Measurements from ENCODE around the gene CEP104.
A peak's percentile ranks its signal among the peaks of the same experiment; 100 is the strongest.

CEP104 gene

GRCh38 chr1:3856923-3857790, at the start of gene CEP104, which contains the start of gene DFFB:
Gene CEP104, minus strand, starts transcription at chr1:3857211. Its CDS starts 4,804 bp downstream, at chr1:3852407.
Gene DFFB, plus strand, starts transcription at chr1:3857476. Its CDS starts 128 bp downstream, at chr1:3857604.
- peak; percentile 93 for DNase-seq

- no peak for DNase-seq
Measured at GRCh38 chr1:3906672-3907020, 49.6 kb upstream of the CEP104 start.

GRCh38 chr1:3905953-3906671, 49.1 kb upstream of the CEP104 start:
- DNase-seq = no peak

- DNase-seq = no peak
Measured at GRCh38 chr1:3905266-3905952, 48.4 kb upstream of the CEP104 start.

- DNase-seq = no peak
Measured at GRCh38 chr1:3904843-3905185, 47.8 kb upstream of the CEP104 start.

GRCh38 chr1:3904006-3904842, 47.2 kb upstream of the CEP104 start:
- no peak for DNase-seq

- no peak for DNase-seq
Measured at GRCh38 chr1:3903141-3904005, 46.4 kb upstream of the CEP104 start.

- DNase-seq = no peak
Measured at GRCh38 chr1:3902571-3903091, 45.6 kb upstream of the CEP104 start.

GRCh38 chr1:3902111-3902511, 45.1 kb upstream of the CEP104 start:
- DNase-seq = no peak

GRCh38 chr1:3900969-3901529, 44.0 kb upstream of the CEP104 start:
- peak; percentile 65 for DNase-seq

- DNase-seq = peak; percentile 86
Measured at GRCh38 chr1:3900150-3900968, 43.3 kb upstream of the CEP104 start, which contains the start of gene C1orf174. Gene C1orf174, minus strand, starts transcription at chr1:3900272. Its CDS starts 86 bp downstream, at chr1:3900186.

GRCh38 chr1:3899754-3900149, 42.7 kb upstream of the CEP104 start:
- no peak for DNase-seq

- DNase-seq = no peak
Measured at GRCh38 chr1:3898994-3899753, 42.2 kb upstream of the CEP104 start.

GRCh38 chr1:3898475-3898735, 41.4 kb upstream of the CEP104 start:
- DNase-seq = no peak

GRCh38 chr1:3896396-3897000, 39.5 kb upstream of the CEP104 start:
- no peak for DNase-seq

GRCh38 chr1:3895951-3896325, 38.9 kb upstream of the CEP104 start:
- no peak for DNase-seq

- no peak for DNase-seq
Measured at GRCh38 chr1:3895279-3895950, 38.4 kb upstream of the CEP104 start.

- no peak for DNase-seq
Measured at GRCh38 chr1:3894626-3895278, 37.7 kb upstream of the CEP104 start.

Measured in activated T-cell treated with anti-CD3 and anti-CD28 coated beads for 4 hours (primary cell).